COR-L47 (cell line): ENCODE results near the gene MAP1B.

Source experiments
- DNase-seq: peaks from one replicate; lab custom pipeline; 2025; lab: John Stamatoyannopoulos, UW

Gene MAP1B

DNA sequence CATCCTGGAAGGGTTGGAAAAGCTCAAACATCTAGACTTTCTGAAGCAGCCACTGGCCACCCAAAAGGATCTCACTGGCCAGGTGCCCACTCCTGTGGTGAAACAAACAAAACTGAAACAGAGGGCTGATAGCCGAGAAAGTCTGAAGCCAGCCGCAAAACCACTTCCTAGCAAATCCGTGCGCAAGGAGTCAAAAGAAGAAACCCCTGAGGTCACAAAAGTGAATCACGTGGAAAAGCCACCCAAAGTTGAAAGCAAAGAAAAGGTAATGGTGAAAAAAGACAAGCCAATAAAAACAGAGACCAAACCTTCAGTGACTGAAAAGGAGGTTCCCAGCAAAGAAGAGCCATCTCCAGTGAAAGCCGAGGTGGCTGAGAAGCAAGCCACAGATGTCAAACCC, 87.6 kb downstream of the MAP1B start:
- DNase-seq, result no peak

DNA sequence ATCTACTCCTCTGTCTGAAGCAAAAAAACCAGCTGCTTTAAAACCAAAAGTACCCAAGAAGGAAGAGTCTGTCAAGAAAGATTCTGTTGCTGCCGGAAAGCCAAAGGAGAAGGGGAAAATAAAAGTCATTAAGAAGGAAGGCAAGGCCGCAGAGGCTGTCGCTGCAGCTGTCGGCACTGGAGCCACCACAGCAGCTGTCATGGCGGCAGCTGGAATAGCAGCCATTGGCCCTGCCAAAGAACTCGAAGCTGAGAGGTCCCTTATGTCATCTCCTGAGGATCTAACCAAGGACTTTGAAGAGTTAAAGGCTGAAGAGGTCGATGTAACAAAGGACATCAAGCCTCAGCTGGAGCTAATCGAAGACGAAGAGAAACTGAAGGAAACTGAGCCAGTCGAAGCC, 88.3 kb downstream of the MAP1B start:
- no peak for DNase-seq

DNA sequence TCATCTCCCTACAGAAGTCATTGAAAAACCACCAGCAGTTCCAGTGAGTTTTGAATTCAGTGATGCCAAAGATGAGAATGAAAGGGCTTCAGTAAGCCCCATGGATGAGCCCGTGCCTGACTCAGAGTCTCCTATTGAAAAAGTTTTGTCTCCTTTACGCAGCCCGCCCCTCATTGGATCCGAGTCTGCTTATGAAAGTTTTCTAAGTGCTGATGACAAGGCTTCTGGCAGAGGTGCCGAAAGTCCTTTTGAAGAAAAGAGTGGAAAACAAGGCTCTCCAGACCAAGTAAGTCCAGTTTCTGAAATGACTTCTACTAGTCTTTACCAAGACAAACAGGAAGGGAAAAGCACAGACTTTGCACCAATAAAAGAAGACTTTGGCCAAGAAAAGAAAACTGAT, 90.1 kb downstream of the MAP1B start:
- DNase-seq, result no peak

DNA sequence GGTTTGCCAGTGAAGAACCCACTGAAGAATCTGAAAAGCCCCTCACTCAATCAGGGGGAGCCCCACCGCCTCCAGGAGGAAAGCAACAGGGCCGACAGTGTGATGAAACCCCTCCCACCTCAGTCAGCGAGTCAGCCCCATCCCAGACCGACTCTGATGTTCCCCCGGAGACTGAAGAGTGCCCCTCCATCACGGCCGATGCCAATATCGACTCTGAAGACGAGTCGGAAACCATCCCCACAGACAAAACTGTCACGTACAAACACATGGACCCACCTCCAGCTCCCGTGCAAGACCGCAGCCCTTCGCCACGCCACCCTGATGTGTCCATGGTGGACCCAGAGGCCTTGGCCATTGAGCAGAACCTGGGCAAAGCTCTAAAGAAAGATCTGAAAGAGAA, 92.4 kb downstream of the MAP1B start:
- no peak for DNase-seq

DNA sequence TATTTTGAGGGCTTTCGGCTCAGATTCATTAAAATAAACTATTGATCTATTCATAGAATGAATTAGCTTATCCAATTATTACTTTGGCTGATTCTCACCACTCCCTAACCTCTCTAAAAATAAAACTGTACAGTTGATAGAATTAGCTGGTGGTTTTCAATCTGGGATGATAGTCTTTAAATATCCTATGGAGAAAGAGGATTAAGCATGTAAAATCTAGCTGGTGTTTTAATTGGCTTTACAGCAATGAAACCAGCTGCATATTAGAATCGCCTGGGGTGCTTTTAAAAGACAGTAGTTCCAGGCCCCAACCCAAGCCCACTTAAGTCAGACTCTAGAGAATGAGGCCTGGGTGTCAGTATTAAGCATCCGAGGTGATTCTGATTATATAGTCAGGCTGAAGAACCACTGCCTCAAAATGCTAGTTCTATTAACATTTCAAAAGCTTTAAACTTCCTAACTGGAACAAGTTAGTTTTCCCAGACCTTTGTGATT, 95.1 kb downstream of the MAP1B start:
- no peak for DNase-seq

DNA sequence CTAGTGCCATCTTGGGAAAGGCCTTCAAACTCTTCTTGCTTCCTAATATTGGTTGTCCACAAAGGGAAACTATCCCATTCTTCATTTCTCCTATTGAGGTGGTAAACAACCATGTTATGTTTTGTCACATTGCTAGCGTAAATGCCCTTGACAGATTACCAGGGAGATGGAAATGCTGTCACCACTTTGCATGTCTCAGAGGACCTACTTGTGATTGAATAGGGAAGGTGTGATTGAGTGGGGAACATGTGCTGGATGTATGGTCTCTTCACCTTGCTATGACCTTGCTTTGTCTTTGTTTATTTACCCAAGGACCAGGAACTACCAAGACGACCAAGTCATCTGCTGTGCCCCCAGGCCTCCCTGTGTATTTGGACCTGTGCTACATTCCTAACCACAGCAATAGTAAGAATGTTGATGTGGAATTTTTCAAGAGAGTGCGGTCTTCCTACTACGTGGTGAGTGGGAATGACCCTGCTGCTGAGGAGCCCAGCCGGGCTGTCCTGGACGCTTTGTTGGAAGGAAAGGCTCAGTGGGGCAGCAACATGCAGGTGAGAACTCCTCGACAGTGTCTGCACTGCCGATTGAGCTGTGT, 96.1 kb downstream of the MAP1B start:
- DNase-seq, result no peak

DNA sequence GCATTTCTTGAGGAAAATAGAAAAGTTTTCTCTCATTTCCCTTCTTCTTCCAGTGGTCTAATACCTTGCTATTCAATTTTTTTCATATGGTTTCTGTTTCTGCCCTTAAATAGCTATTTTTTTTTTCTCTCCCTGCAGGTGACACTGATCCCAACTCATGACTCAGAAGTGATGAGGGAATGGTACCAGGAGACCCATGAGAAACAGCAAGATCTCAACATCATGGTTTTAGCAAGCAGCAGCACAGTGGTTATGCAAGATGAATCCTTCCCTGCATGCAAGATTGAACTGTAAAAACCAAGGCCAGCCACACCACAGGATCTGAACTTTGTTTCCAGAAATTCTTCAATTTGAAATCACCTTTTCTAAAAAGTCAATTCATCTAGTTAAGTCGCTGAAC, 97.7 kb downstream of the MAP1B start:
- no peak for DNase-seq

DNA sequence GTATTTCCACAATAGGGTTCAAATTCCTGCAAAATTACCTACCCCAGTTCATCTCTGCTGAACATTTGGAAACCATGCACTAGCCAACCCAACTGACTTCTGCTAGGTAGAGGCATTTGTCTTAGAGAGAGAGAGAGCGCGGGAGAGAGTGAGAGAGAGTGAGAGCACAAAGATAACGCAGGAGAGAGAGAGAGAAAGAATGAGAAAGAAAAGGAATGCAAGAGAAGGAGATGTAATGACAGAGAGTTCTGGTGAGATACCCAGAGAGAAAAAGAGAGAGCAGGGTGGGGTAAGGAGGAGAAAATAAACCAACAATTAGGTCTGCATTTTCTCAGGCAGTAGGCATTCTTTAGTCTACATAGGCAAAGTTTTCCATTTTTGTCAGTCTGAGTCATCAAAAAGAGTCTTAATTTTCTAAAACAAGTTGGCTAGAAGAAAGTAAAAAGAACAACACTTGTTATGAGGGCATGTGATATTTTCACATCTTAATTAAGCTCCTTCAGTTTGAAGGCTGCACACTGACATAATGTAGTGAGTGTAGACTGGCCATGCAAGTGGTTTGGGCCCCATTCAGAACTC, 98.2 kb downstream of the MAP1B start:
- DNase-seq, result no peak

DNA sequence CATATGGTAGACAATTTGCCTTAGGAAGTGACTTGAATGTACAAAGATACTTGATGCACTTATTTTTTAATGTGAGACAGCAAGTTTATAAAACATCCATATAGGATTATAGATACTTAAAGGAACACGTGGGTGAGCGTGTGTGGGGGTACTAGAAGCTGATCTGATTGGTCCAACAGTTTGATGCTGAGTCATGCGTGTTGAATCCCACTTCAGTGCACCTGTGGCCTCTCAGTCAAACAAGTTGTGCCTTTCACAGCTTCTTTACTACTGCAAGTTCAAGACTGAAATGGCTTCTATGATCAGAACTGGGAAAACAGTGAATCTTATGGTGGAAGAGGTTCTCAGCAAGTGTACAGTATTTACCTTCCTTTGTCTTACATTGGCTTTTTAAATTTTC, 98.9 kb downstream of the MAP1B start:
- no peak for DNase-seq

DNA sequence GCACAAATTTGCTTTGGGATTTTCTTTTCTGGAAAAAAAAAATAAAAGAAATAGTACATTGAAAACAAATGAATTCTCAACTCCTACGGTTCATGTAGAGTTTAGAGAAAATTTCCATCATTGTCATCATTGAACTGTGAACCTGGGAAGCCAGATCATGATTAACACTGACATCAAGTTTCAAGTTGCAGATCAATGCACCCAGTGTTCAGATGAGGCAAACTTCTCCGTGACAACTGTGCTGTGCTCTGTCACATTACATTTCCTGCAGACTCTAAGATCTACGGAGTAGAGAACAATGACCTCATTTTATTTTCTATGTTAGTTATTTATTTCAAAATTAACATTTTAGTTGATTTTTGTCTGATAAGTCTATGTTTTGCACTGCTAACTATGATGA, 99.7 kb downstream of the MAP1B start:
- DNase-seq, result no peak

DNA sequence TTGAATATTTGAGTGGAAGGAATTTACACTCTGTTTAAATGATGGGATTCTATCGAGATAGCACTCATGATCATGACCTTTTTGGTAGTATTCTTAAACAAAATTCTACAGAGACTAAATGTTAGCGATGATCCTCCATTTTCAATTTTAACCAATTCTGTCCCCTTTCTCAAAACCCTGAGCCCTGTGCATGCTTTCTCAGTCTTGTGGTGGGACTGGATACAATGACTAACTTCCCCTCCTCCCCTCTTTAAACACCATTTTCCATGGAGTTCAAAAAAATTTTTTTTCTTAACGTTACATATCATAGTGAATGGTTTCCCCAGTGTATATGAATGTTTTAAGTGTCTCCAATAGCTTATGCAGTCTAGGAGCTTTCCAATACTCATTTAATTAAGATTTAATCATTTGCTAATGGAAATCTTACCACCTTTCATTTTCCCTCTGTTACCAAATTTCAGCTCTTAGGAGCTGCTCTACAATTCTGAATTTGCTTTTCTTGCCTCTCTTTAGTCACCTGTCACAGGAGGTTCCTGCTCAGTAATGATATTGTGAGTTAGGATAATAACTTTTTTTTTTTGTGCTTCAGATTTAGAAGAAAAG, 101.2 kb downstream of the MAP1B start:
- no peak for DNase-seq

DNA sequence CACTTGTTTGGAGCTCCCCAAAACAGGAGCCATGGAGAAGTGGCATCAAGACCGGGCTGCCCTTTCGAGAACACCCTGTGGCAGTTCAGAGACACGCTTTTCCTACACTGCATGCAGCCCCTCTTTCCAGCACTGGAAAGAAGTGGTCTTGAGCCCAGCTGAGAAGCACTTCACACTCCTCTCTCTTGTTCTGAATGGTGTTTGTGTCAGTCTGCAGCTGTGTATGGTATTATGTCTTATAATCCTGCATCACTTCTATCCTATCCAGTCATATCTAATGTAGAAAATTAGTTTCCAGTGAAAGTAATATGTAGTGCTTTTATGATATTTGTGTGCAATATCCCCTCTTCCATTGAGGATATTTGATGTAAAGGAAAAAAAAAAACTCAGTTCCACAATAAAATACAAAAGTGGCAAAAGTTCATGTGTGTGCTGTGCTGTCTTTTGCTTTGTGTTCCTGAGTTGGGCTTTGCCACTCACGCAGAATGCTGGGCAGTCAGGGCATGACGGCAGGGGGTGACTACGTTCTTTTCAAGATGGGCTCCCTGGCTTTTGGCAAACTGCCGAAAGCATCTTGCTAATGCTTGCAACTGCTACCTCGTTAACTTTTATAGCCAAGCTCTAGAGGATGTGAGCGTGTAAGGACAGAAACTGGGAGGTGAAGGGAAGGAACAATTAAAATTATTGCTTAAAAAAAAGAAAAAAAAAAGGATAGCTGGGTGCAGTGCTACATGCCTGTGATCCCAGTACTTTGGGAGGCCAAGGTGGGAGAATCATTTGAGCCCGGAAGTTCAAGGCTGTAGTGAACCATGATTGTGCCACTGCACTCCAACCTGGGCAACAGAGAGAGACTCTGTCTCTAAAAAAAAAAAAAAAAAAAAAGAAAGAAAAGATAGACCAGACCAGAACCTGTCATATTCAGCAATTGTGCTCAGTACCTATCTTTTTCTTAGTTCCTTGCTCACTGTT, 102.2 kb downstream of the MAP1B start:
- peak; percentile 90 for DNase-seq

DNA sequence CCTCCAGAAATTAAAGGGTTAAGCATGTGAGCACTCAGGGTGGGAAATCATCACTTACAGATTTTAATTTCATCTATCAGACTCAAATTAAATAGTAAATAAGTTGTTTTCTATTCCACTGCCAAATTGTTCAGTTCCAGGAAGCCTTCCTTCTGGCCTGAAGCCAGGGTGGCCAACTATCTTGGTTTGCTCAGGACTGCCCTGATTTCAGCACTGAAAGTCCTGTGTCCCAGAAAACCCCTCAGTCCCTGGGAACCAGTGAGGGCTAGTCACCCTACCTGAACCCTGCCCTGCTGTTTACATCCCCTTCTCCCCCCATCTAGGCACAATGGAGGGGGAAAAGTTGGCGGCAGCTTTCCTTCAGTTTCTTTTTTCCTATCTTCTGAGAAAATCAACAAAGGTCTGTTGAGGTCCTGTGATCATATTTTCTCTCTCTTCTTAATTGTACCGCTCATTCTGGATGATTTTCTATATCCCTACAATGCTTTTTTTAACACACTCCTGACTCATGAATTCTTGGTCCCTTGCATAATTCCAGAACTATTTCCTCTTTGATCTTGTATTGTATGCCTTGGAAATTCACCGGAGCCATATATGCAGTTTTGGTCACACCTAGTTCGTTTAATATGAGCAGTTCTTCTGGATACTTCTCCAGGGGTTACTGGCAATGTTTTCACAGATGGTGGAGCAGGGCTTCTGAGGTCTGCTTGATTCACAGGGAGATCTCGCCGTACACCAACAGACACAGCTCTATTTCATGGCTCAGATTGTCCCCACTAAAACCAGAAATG, 103.8 kb downstream of the MAP1B start:
- no peak for DNase-seq

DNA sequence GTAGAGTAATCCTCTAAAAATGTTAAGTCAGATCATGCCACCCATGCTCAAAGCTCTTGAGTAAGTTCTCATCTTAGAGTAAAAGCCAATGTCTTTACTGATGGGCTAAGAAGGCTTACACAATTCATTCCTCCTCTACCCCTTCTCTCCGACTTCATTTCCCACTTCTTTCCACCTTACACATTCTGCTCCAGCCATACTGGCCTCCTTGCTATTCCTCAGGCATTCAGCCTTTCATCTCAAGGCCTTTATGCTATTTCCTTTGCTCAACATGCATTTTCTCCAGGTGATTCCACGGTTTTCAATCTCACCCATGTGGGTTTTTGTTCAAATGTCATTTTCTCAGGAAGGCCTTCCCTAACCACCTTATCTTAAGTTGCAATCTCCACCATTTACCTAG, 104.9 kb downstream of the MAP1B start:
- DNase-seq, result no peak

DNA sequence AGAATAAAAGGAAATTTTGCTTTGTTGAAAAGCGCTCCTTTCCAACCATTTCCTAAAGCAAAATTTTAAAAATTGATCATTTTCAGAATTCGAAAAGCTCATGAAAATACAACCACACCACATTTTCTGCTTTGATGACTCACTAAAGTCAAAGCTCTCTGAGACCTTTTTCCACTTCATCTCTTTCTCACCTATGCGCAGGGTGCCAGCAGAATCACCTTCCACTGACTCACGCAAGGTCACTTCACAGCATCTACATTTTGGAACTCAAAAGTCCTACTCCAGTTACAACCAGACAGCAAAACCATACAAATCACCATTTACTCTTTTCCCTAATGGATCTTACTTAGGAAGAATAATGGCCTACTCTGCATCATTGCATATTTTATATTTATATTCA, 106.2 kb downstream of the MAP1B start:
- DNase-seq, result no peak

DNA sequence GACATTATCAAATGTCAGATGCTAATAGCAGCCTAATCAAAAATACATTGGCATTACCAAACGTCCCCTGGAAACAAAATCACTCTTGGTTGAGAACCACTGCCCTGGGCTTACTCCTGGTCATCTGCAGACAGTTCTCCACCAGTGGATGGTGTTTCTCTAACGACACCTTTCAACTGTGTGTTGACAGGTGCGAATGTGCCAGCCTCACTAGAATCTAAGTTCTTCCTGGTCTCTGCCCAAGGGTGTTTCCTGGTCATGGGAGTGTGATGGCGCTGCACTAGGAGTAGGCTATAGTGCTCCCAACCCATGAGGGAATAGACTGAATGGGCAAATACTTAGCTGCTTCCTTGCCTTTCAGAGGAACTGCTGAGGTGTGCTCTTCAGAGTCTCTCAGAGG, 106.9 kb downstream of the MAP1B start:
- DNase-seq, result no peak

DNA sequence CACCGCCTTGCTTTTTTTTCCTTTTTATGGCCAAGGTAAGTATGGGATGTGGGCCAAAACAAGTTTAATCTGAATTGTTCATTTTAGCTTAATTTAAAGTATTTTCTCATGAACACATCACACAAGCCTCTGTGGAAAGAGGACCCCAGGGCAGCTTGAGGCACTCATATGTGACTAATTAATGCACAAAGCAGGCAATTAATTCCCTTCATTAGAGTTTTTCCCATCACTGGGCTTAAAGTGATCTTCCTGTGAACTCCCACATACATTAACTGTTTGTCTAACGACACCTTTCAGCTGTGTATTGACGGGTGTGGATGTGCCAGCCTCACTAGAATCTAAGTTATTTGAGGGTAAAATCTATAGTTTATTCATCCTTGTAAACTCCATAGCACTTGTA, 109.5 kb downstream of the MAP1B start:
- no peak for DNase-seq

DNA sequence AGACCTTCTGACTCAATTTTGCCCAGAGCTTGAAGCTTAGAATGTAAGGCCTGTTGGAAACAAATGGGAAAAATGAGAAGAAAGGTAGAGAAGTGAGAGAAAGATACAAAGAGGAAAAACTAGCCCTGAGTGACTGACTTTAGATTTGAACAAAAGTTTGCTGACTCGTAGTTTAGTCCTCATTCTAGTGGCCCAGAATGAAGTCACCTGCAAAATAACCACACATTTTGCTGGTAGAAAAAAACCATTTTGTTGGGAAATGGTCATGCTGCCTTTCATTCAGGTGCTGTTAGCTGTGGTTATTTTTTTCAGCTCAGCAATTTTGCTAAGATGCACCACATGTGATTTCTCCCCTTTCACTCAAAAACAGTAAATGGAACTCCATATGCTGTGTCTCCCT, 113.8 kb downstream of the MAP1B start:
- no peak for DNase-seq

DNA sequence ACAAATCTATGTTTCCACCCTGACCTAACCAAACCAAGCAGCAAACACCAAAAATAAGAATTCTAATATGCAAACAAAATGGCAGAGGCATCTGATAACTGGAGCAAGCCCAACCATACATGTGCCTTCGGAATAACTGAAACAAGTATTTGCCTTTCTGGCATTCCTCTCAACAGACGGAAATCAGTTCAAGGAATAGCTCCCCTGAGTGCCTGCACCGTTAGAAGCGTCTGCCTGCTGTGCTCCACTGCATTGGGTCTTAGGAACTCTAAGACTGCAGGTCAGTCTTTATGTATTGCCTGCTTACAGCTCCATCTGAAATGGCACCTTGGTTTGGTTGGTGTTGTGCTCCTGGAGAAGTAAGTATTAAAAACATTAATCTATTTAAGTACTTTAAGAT, 114.3 kb downstream of the MAP1B start:
- no peak for DNase-seq

DNA sequence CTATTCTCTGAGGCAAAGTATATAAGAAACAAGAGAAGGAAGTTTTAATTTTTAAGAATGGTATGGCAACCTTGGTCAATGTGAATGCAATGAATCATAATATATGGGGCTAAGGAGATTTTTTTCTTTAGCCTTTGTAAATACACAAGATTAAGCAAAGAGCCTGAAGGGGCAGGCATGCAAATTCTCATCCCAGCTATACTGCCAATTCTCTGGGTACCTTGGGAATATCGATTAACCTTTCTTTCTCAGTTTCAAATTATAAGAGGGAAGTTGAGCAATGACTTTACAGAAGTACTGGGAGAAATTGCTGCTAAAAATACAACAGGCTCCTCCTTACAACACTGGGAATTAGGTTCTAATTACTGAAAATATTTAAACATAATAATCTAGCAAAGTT, 115.2 kb downstream of the MAP1B start:
- no peak for DNase-seq

DNA sequence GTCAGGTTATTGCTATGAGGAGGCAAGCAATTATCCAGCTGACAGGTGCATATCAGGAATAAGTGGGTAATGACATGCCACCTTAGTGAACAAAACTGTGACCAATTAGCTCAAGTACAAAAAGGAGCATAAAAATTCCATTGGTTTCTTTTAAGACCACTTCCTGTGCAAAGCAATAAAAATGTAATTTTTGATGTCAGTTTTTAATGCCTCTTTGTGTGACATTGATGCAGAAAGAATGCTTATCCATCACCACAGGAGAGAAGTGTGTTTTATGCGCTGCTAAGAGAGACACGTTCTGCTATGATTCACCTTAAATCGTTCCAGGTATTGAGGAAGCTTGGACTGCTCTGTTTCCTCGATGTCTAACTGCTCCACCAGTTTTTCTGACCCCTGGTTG, 116.1 kb downstream of the MAP1B start:
- DNase-seq, result no peak

DNA sequence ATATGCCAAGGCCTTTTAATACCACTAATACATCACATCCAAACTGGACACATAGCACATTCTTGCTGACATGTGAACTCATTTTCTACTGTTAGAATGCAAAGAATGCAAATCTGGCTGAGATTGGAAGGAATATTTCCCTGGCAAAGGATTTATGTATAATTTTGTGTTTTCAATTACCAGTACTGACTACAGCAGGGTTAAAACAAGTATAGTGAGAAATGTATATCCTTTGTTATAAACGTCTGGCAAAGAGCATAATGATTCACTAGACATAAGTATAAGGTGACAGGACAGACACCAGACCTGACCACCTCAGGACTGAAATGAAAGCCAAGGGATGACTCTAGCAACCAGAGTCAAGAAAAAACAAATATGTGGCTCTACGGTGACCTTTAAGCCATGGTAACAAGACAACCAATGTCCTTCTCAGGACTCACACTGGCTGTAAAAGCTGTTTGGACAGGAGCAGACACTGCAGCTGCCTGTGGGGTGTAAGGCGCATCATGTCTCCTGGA, 117.7 kb downstream of the MAP1B start:
- no peak for DNase-seq
